ENCODE measurements around the gene FAM234B. TPM values are rescaled to one million over a fixed set of nuclear protein-coding genes. Genes with fewer than 3 reads are reported as not detected.

FAM234B gene
- total and polyA plus RNA-seq, 2 of the 8 experiments (the other 6 are each of a cell fraction or from before 2014, with no cell fraction given): 12.5 to 29.1 TPM

DNA sequence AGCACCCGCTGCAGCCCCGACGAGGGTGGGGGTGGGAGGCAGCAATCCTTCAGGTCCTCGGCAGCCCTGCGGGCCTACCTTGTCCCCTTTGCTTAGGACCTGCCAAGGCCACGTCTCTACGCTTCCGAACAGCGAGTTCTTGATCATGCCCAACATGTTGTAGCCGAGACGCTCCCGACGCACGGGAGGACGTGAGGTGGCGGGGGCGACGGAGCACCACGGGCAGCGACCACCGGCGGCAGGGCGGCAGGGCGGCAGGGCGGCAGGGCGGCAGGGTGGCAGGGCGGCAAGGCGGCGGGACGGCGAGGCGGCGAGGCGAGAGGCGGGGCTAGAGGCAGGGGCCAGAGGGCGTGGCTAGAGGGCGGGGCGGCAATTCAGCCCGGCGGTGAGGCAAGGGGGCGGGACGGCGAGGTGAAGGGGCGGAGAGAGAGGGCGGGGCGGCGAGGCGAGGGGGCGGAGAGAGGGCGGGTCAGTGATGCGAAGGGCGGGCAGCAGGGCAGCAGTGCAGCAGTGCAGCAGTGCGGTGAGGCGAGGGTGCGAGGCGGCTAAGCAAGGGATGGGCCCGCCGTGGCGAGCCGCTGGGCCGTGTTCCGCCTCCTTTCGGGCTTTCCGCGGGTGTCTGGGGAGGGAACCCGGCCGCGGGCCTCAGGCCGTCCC is 44.1 kb upstream of the FAM234B start, which contains the start of gene HEBP1 (continued):
- TF ChIP-seq CHD7 (IDR thresholded peaks at IDR 0.05; ENCODE audit: insufficient replicate concordance, low read length): no peak
- peak; percentile 66; the same call in 1 of the 2 replicates for TF ChIP-seq MAX (IDR thresholded peaks at IDR 0.05)
